Adrenal gland (tissue), 5 donors: ENCODE measurements around the gene DHRS2.

Experiments
- CTCF ChIP-seq, 6 experiments: fragments of 450-650 bp in 4 of 6; fragments of 200-600 bp in 2 of 6; sonication (generic) in 1 of 6; IDR thresholded peaks; 1 replicate in 5 of 6; 2 replicates in 1 of 6; pipeline versions ENCODE4 v1.5.1 to v1.8.0; 2016 to 2021; ENCODE audit warnings: antibody characterized with exemption in 6 of 6, mild to moderate bottlenecking in 2 of 6, moderate library complexity in 1 of 6
- POLR2A ChIP-seq, 2 donors: fragments of 450-650 bp; IDR thresholded peaks; one replicate each; pipeline ENCODE4 v1.6.1; 2017; ENCODE audit warnings: antibody characterized with exemption in 2 of 2, mild to moderate bottlenecking in 2 of 2, moderate library complexity in 1 of 2
- donor health status: DM: no; HTN: no; CAD: no.

GRCh38 chr14:23645504-23645811 is 9.3 kb downstream of the DHRS2 start:
- TF ChIP-seq CTCF (IDR thresholded peaks at IDR 0.05) = no peak
- no peak for TF ChIP-seq POLR2A (IDR thresholded peaks at IDR 0.05)
